SH-SY5Y (cell line): ENCODE results near the gene C11orf91.

ENCODE experiments used
- GATA2 ChIP-seq: IDR thresholded peaks from 2 replicates; pipeline ENCODE4 v1.6.1; 2011; ENCODE audit warnings: mild to moderate bottlenecking, low read depth, low read length
- GATA3 ChIP-seq: IDR thresholded peaks from 2 replicates; pipeline ENCODE4 v1.6.1; 2011; ENCODE audit warnings: low read depth, mild to moderate bottlenecking, low read length, moderate library complexity

GRCh38 chr11:33651555-33651954 is 49.1 kb downstream of the C11orf91 start:
- no peak for TF ChIP-seq GATA2
- TF ChIP-seq GATA3, result no peak
